Peyer's patch (tissue), 4 donors: Measurements from ENCODE around the gene KLHL5.

ENCODE experiments used
- CTCF ChIP-seq, 6 experiments: fragments of 450-650 bp in 4 of 6; fragments of 200-600 bp in 2 of 6; sonication (generic) in 1 of 6; IDR thresholded peaks; one replicate each; pipeline ENCODE4 v1.5.1; 2017 to 2019; ENCODE audit warnings: antibody characterized with exemption in 6 of 6, mild to moderate bottlenecking in 3 of 6, moderate library complexity in 1 of 6
- POLR2A ChIP-seq, 2 donors: fragments of 450-650 bp; IDR thresholded peaks; one replicate each; pipeline ENCODE4 v1.5.1; 2017; ENCODE audit warnings: antibody characterized with exemption in 2 of 2, mild to moderate bottlenecking in 2 of 2, moderate library complexity in 2 of 2

- TF ChIP-seq CTCF (IDR thresholded peaks at IDR 0.05) (no peak), POLR2A (IDR thresholded peaks at IDR 0.05) (no peak)
Observed at GRCh38 chr4:39146211-39146610, 84.2 kb downstream of the KLHL5 start.
